ENCODE measurements around the gene RSPRY1.

- TF ChIP-seq FOXM1 (IDR thresholded peaks at IDR 0.05; ENCODE audit: borderline replicate concordance, low read depth) (no peak), TAF1 (IDR thresholded peaks at IDR 0.05; ENCODE audit: low read depth) (no peak), RAD21 (IDR thresholded peaks at IDR 0.05; ENCODE audit: low read depth) (no peak), EP300 (IDR thresholded peaks at IDR 0.05; ENCODE audit: borderline replicate concordance) (no peak), ZBTB7A (IDR thresholded peaks at IDR 0.05; ENCODE audit: low read depth) (no peak), CEBPB (IDR thresholded peaks at IDR 0.05) (no peak)
Observed at GRCh38 chr16:57231821-57232350, 45.8 kb downstream of the RSPRY1 start.
